Fibroblast of lung (primary cell): Measurements from ENCODE around the gene LUC7L3.

Experiments
- CTCF ChIP-seq, 2 donors: IDR thresholded peaks in 1 of 2; conservative IDR thresholded peaks in 1 of 2; 1 replicate in 1 of 2; 2 replicates in 1 of 2; pipeline ENCODE4 v1.5.1; 2011 to 2012; ENCODE audit warnings: low read length in 2 of 2, control low read depth in 1 of 2, inconsistent platforms in 1 of 2, low read depth in 1 of 2, mild to moderate bottlenecking in 1 of 2
- EZH2 ChIP-seq: IDR thresholded peaks from 2 replicates; pipeline ENCODE4 v1.5.1; 2012; ENCODE audit warnings: low read length, control low read depth, mild to moderate bottlenecking; ENCODE audit errors: missing control alignments

- no peak for TF ChIP-seq CTCF (conservative IDR thresholded peaks at IDR 0.05 in 1 of 2, IDR thresholded peaks at IDR 0.05 in 1 of 2; ENCODE audit: low read depth in 1 of 2, low read length in 2 of 2)
- TF ChIP-seq EZH2 = no peak
Measured at GRCh38 chr17:50693036-50693682, 26.2 kb upstream of the LUC7L3 start.
